Panc1 (cell line): Measurements from ENCODE around the gene PAFAH1B1. TPM values are rescaled to one million over a fixed set of nuclear protein-coding genes. Genes with fewer than 3 reads are reported as not detected.

Experiments used
- ATAC-seq: fragments of 200-7000 bp; cut with Tn5 transposase; 2 replicates; pipeline ENCODE4 v1.9.1; 2020; ENCODE audit warnings: mild to moderate bottlenecking, moderate library complexity
- BruUV-seq: library from RNA; stranded (reverse); fragments of 400-500 nt; replicated peaks from 2 replicates; lab custom pipeline; 2021; lab: Mats Ljungman, UMichigan
- CTCF ChIA-PET: fragments of 300-600 bp; sonication (Branson Sonifier 250); formaldehyde crosslinking; loops from one replicate; lab custom pipeline; 2022; ENCODE audit warnings: antibody characterized with exemption; lab: Charles Lee
- POLR2A ChIA-PET: fragments of 300-600 bp; sonication (Branson Sonifier 250); formaldehyde crosslinking; loops from one replicate; lab custom pipeline; 2022; ENCODE audit warnings: antibody characterized with exemption; lab: Charles Lee
- DNase-seq: peaks from one replicate; pipeline ENCODE4 v3.0.0-alpha.2; 2010; ENCODE audit warnings: low read depth, low spot score
- H3K27ac ChIP-seq: 2 replicates; pipeline ENCODE4 v1.5.1; 2011; ENCODE audit warnings: mild to moderate bottlenecking, low read length, inconsistent platforms
- H3K27me3 ChIP-seq: fragments of 200-500 bp; sonication (Bioruptor generic); 2 replicates; pipeline ENCODE4 v1.6.0; 2014; ENCODE audit warnings: low read length, inconsistent platforms; ENCODE audit not compliant: control insufficient read depth, insufficient read depth
- H3K36me3 ChIP-seq: fragments of 200-500 bp; sonication (Bioruptor generic); 2 replicates; pipeline ENCODE4 v1.5.1; 2014; ENCODE audit warnings: inconsistent platforms, mild to moderate bottlenecking, low read length, moderate library complexity; ENCODE audit not compliant: control insufficient read depth, insufficient read depth
- H3K4me1 ChIP-seq: 2 replicates; pipeline ENCODE4 v1.5.1; 2011; ENCODE audit warnings: inconsistent platforms, mild to moderate bottlenecking, low read length, moderate library complexity; ENCODE audit not compliant: control insufficient read depth, insufficient read depth
- H3K4me3 ChIP-seq, 2 experiments: 2 replicates each; pipeline ENCODE4 v1.5.1; 2011 to 2012; ENCODE audit warnings: low read depth in 2 of 2, low read length in 2 of 2, mild to moderate bottlenecking in 2 of 2, inconsistent platforms in 1 of 2, moderate library complexity in 1 of 2
- H3K9me3 ChIP-seq: fragments of 200-500 bp; sonication (Bioruptor generic); 2 replicates; pipeline ENCODE4 v1.5.1; 2014; ENCODE audit warnings: low read depth, mild to moderate bottlenecking, inconsistent platforms, low read length, moderate library complexity; ENCODE audit not compliant: control insufficient read depth, insufficient read depth
- CTCF ChIP-seq: fragments of 450-650 bp; IDR thresholded peaks from 2 replicates; pipeline ENCODE4 v1.5.1; 2017; ENCODE audit warnings: mild to moderate bottlenecking
- POLR2AphosphoS5 ChIP-seq: IDR thresholded peaks from 2 replicates; pipeline ENCODE4 v1.6.1; 2012; ENCODE audit warnings: mild to moderate bottlenecking, low read depth, low read length, moderate library complexity
- REST ChIP-seq, 2 experiments: IDR thresholded peaks; 2 replicates each; pipeline ENCODE4 v1.6.1; 2011 to 2012; ENCODE audit warnings: low read depth in 2 of 2, control low read depth in 1 of 2, low read length in 1 of 2, mild to moderate bottlenecking in 1 of 2, moderate library complexity in 1 of 2; ENCODE audit not compliant: insufficient read depth in 1 of 2
- SIN3A ChIP-seq: IDR thresholded peaks from 2 replicates; pipeline ENCODE4 v1.6.1; 2012; ENCODE audit warnings: low read depth, mild to moderate bottlenecking, low read length, moderate library complexity, borderline replicate concordance; ENCODE audit not compliant: insufficient read depth
- TCF7L2 ChIP-seq: IDR thresholded peaks from 2 replicates; pipeline ENCODE4 v1.6.1; 2011; ENCODE audit warnings: mild to moderate bottlenecking, low read depth, low read length, inconsistent platforms
- in situ Hi-C: cut with HindIII; loops from 2 replicates; pipeline ENCODE4 v1.10.0; 2016; ENCODE audit warnings: low sequenced_read_pairs, low pct_unique_long_range_greater_than_20kb
- intact Hi-C: fragments of 100-400 bp; cut with micrococcal nuclease; formaldehyde crosslinking; loops from one replicate; pipeline ENCODE4 v1.10.0; 2022; ENCODE audit not compliant: unreplicated experiment
- total RNA-seq: library from RNA; stranded (reverse); gene quantifications from one replicate; pipeline ENCODE4 v1.2.1, GENCODE V29; 2021; ENCODE audit not compliant: unreplicated experiment

PAFAH1B1 gene
- total RNA-seq, 1 experiment from 2014 or later: 120 TPM

GRCh38 chr17:2685696-2686095 is 92.2 kb downstream of the PAFAH1B1 start:
- H3K4me3 ChIP-seq: no peak overlapping the region
- no peaks in the 10 kb centered on the region for H3K9me3 ChIP-seq
- H3K27ac ChIP-seq: no peak overlapping the region; the same call in 1 of the 2 replicates
- no peak for DNase-seq
- peaks cover 18% of the 10 kb centered on the region for H3K4me1 ChIP-seq
- ChIA-PET POLR2A (no interaction called here), CTCF (no interaction called here)
- peaks cover 10% of the 10 kb centered on the region for H3K36me3 ChIP-seq
- no peaks in the 10 kb centered on the region for H3K27me3 ChIP-seq
- no peak for TF ChIP-seq REST (IDR thresholded peaks at IDR 0.05; ENCODE audit: insufficient read depth in 1 of 2, low read depth in 2 of 2, low read length in 1 of 2)
- TF ChIP-seq CTCF: no peak
- TF ChIP-seq TCF7L2: no peak
- no peak for TF ChIP-seq POLR2AphosphoS5
- no peak for TF ChIP-seq SIN3A
- in situ Hi-C loops (no loop called here), intact Hi-C loops (no loop called here)
- ATAC-seq: no peak
- no TSS peak for BruUV-seq

GRCh38 chr17:2687074-2687418 is 93.6 kb downstream of the PAFAH1B1 start:
- DNase-seq (no peak), ATAC-seq (no peak)
- in situ Hi-C loops: no loop called here
- peaks cover 8% of the 10 kb centered on the region for H3K36me3 ChIP-seq
- no peak; the same call in 1 of the 2 replicates for TF ChIP-seq POLR2AphosphoS5
- TF ChIP-seq TCF7L2: no peak
- BruUV-seq: no TSS peak
- H3K27me3 ChIP-seq: no peaks in the 10 kb centered on the region
- peak overlapping the region; percentile 17; the same call in 1 of the 2 replicates for H3K27ac ChIP-seq
- ChIA-PET POLR2A (no interaction called here), CTCF (no interaction called here)
- H3K4me3 ChIP-seq: no peak overlapping the region
- intact Hi-C loops: no loop called here
- no peaks in the 10 kb centered on the region for H3K9me3 ChIP-seq
- peaks cover 18% of the 10 kb centered on the region for H3K4me1 ChIP-seq
